ENCODE results near the gene CHRNB2.

- TF ChIP-seq POLR2A (IDR thresholded peaks at IDR 0.05) (no peak), POLR2AphosphoS5 (IDR thresholded peaks at IDR 0.05) (no peak), CTCF (IDR thresholded peaks at IDR 0.05 in 8 of 11, conservative IDR thresholded peaks at IDR 0.05 in 3 of 11) (no peak)
Observed at GRCh38 chr1:154624746-154625643, 57.4 kb downstream of the CHRNB2 start.

All from spleen (tissue), 7 donors.